Measurements from ENCODE around the gene SORT1.

- TF ChIP-seq, protein P1, sequence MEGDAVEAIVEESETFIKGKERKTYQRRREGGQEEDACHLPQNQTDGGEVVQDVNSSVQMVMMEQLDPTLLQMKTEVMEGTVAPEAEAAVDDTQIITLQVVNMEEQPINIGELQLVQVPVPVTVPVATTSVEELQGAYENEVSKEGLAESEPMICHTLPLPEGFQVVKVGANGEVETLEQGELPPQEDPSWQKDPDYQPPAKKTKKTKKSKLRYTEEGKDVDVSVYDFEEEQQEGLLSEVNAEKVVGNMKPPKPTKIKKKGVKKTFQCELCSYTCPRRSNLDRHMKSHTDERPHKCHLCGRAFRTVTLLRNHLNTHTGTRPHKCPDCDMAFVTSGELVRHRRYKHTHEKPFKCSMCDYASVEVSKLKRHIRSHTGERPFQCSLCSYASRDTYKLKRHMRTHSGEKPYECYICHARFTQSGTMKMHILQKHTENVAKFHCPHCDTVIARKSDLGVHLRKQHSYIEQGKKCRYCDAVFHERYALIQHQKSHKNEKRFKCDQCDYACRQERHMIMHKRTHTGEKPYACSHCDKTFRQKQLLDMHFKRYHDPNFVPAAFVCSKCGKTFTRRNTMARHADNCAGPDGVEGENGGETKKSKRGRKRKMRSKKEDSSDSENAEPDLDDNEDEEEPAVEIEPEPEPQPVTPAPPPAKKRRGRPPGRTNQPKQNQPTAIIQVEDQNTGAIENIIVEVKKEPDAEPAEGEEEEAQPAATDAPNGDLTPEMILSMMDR (IDR thresholded peaks at IDR 0.05 in 8 of 11, conservative IDR thresholded peaks at IDR 0.05 in 3 of 11) = no peak
- TF ChIP-seq POLR2A (IDR thresholded peaks at IDR 0.05) = no peak
These were observed 98.8 kb downstream of the SORT1 start for GRCh38 chr1:109298666-109299557.
